NB4 (cell line): ENCODE results near the gene ENAH.

Experiments
- DNase-seq: peaks from one replicate; pipeline ENCODE4 v3.0.0; 2010; ENCODE audit warnings: low read depth
- H3K4me3 ChIP-seq: one replicate; pipeline ENCODE4 v1.5.1; 2011; ENCODE audit warnings: mild to moderate bottlenecking, low read depth, low read length, moderate library complexity
- CTCF ChIP-seq: IDR thresholded peaks from one replicate; pipeline ENCODE4 v1.5.1; 2012; ENCODE audit warnings: low read depth, low read length
- MAX ChIP-seq: IDR thresholded peaks from 2 replicates; pipeline ENCODE4 v1.6.1; 2011; ENCODE audit warnings: low read depth, low read length
- MYC ChIP-seq: IDR thresholded peaks from 2 replicates; pipeline ENCODE4 v1.6.1; 2011; ENCODE audit warnings: low read depth, low read length
- POLR2A ChIP-seq: IDR thresholded peaks from 2 replicates; pipeline ENCODE4 v1.6.1; 2011; ENCODE audit warnings: mild to moderate bottlenecking; ENCODE audit not compliant: insufficient read length; ENCODE audit errors: extremely low read depth

Gene ENAH

GRCh38 chr1:225544924-225545323, 108.0 kb downstream of the ENAH start:
- no peak overlapping the region for H3K4me3 ChIP-seq
- DNase-seq, result no peak
- no peak for TF ChIP-seq MAX
- no peak for TF ChIP-seq MYC
- TF ChIP-seq POLR2A, result no peak
- TF ChIP-seq CTCF, result no peak

- TF ChIP-seq CTCF (no peak), POLR2A (no peak), MAX (no peak), MYC (no peak)
- peak; percentile 11 for DNase-seq
- no peak overlapping the region for H3K4me3 ChIP-seq
Observed at GRCh38 chr1:225544263-225544662, 108.7 kb downstream of the ENAH start.

- no peak overlapping the region for H3K4me3 ChIP-seq
- no peak for DNase-seq
- TF ChIP-seq POLR2A, result no peak
- TF ChIP-seq MYC, result no peak
Observed at GRCh38 chr1:225543350-225543749, 109.6 kb downstream of the ENAH start.

GRCh38 chr1:225541383-225541782, 111.5 kb downstream of the ENAH start:
- no peak overlapping the region for H3K4me3 ChIP-seq
- TF ChIP-seq MYC (no peak), POLR2A (no peak), MAX (no peak), CTCF (no peak)
- DNase-seq, result no peak

- H3K4me3 ChIP-seq, result no peak overlapping the region
- DNase-seq, result no peak
- TF ChIP-seq MYC (no peak), MAX (no peak), CTCF (no peak), POLR2A (no peak)
Observed at GRCh38 chr1:225539575-225539974, 113.3 kb downstream of the ENAH start.

GRCh38 chr1:225539069-225539468, 113.9 kb downstream of the ENAH start:
- DNase-seq, result no peak
- TF ChIP-seq MYC, result no peak
- TF ChIP-seq CTCF, result no peak
- TF ChIP-seq MAX, result no peak
- TF ChIP-seq POLR2A, result no peak
- H3K4me3 ChIP-seq, result no peak overlapping the region
